Neutrophil (primary cell): ENCODE measurements around the gene OVOL2.

Source experiments
- H3K27ac ChIP-seq: fragments of 200-600 bp; sonication (generic); 2 replicates; pipeline ENCODE4 v1.5.1; 2016; ENCODE audit warnings: mild to moderate bottlenecking, moderate library complexity
- H3K27me3 ChIP-seq: fragments of 200-600 bp; sonication (generic); 2 replicates; pipeline ENCODE4 v1.6.0; 2016; ENCODE audit warnings: mild to moderate bottlenecking
- H3K36me3 ChIP-seq: fragments of 200-600 bp; sonication (generic); 2 replicates; pipeline ENCODE4 v1.5.1; 2017
- H3K4me1 ChIP-seq, 2 experiments: fragments of 200-600 bp in 1 of 2; sonication (generic) in 1 of 2; 1 replicate in 1 of 2; 2 replicates in 1 of 2; pipeline versions ENCODE4 v1.5.1 to v1.6.1; 2013 to 2016; ENCODE audit warnings: low read depth in 1 of 2, low read length in 1 of 2, mild to moderate bottlenecking in 1 of 2, moderate library complexity in 1 of 2; ENCODE audit not compliant: control insufficient read depth in 1 of 2, insufficient read depth in 1 of 2
- H3K4me3 ChIP-seq, 2 experiments: fragments of 200-600 bp in 1 of 2; sonication (generic) in 1 of 2; 1 replicate in 1 of 2; 2 replicates in 1 of 2; pipeline ENCODE4 v1.5.1; 2013 to 2016; ENCODE audit warnings: low read depth in 1 of 2, low read length in 1 of 2, mild to moderate bottlenecking in 1 of 2, moderate library complexity in 1 of 2
- H3K9me3 ChIP-seq: fragments of 200-600 bp; sonication (generic); 2 replicates; pipeline ENCODE4 v1.5.1; 2016
- CTCF ChIP-seq: fragments of 200-600 bp; sonication (generic); IDR thresholded peaks from 2 replicates; pipeline ENCODE4 v1.5.1; 2016; ENCODE audit warnings: antibody characterized with exemption

Gene OVOL2

DNA sequence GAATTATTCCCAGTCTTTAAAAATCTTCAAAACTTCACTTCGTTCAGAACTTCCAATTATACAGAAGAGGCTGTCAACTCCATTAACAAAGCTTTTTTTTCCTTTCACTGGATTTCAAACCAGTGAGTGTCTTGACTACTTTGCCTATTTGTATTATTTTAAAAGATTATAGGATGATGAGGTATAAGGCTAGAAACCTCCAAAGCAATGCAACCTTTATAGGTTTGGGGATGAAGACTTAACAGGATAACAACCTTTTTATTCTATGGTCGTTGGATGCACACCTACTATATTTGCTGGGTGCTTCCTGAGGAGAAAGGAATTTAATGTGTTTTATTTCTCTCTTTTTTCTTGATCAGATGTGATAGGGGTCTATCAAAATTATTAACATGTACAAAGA, 1.9 kb upstream of the OVOL2 start:
- Histone ChIP-seq H3K36me3 (no peaks in the 10 kb centered on the region), H3K9me3 (no peaks in the 10 kb centered on the region), H3K4me1 (peaks cover 17 to 24% of the 10 kb centered on the region in 2 experiments), H3K27me3 (peaks cover 100% of the 10 kb centered on the region), H3K4me3 (no peak overlapping the region), H3K27ac (no peak overlapping the region)
- TF ChIP-seq CTCF = no peak

DNA sequence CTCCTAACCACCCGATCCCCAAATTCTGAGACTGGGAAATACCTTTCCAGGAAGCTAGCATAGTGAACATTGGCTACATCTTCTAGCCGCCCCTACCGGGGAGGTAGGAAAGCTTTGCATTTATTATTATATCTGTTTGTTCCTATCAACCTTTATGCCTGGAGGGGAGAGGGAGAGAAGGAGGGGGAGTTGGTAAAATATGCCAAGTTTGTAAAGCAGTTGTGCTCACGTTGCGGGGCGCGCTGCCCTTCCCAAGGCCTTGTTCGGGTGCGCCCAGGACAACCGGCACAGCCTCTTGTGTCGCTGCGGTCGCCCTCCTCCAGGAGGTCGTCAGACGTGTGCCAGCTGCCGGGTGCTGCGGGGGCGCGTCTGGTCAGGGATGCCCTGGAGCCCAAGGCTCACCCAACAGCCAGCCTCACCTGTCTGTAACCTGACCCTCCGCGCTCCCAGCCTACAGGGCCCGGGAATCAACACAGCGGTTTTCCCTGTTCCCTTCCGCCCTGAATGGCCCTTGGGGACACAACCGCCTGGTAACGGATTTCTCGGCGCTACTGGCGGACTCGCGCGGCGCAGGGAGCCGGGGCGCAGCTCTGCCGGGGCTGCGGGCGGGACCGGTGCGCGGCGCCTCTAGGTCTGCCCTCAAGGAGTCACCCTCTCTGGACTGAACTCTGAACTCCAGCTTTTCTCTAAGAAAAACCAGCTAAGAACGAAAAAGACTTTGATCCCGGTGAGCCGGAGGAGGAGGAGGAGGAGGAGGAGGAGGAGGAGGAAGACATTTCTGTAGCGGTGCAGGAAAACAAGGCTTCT, 1.1 kb upstream of the OVOL2 start:
- Histone ChIP-seq H3K9me3 (no peaks in the 10 kb centered on the region), H3K4me1 (peaks cover 21 to 27% of the 10 kb centered on the region in 2 experiments), H3K36me3 (no peaks in the 10 kb centered on the region), H3K27me3 (peaks cover 100% of the 10 kb centered on the region), H3K27ac (no peak overlapping the region), H3K4me3 (no peak overlapping the region)
- no peak for TF ChIP-seq CTCF

GRCh38 chr20:18057994-18058349, 256 bp upstream of the OVOL2 start:
- no peaks in the 10 kb centered on the region for H3K36me3 ChIP-seq
- no peak for TF ChIP-seq CTCF
- no peak overlapping the region for H3K27ac ChIP-seq
- H3K4me3 ChIP-seq = no peak overlapping the region
- H3K9me3 ChIP-seq = no peaks in the 10 kb centered on the region
- H3K27me3 ChIP-seq = peaks cover 93% of the 10 kb centered on the region
- peaks cover 30 to 36% of the 10 kb centered on the region in 2 experiments for H3K4me1 ChIP-seq

DNA sequence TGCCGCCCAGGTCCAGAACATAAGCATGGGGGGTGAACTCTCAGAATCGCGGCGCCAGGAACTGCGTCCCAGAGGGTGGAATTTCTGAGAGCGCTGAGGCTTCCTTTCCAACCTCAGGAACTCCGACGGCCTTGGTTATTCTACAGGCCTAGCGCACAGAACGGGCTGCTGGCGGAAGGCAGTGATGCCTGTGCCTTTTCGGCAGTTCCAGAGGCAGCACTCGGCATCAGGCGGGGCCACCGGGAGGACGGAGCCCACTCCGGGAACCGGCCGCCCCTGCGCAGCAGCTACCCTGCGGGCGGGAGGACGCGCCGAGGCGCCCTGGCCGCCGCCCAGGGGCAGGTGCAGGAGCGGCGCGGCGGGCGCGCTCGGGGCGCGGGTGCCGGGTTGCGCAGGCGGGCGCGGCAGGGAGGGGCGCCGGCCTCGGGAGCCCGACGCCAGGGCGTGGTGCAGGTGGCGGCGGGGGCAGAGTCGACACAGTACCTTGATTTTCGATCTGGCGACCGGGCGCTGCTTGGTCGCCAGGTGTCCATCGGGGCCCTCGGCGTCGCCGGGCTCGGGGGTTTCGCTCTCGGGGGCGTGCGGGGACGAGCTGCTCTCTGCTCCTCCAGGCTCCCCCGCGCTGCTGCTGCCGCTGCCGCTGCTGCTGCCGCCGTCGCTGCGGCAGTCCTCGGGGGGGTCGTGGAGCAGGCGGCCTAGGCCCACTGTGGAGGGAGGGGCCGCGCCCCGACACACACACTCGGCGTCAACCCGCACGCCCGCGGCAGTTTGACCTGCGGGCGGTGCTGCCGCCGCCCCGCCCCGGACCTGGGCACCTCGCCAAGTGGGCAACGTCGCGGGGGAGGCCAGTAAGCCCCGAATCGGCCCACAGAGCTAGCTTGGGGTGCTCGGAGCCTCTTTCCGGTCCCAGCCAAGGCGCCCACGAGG, 1.3 kb downstream of the OVOL2 start:
- Histone ChIP-seq H3K27me3 (peaks cover 77% of the 10 kb centered on the region), H3K36me3 (no peaks in the 10 kb centered on the region), H3K4me3 (peak overlapping the region; percentile 45 to 68), H3K27ac (no peak overlapping the region), H3K9me3 (no peaks in the 10 kb centered on the region), H3K4me1 (peaks cover 30 to 38% of the 10 kb centered on the region in 2 experiments)
- no peak for TF ChIP-seq CTCF

DNA sequence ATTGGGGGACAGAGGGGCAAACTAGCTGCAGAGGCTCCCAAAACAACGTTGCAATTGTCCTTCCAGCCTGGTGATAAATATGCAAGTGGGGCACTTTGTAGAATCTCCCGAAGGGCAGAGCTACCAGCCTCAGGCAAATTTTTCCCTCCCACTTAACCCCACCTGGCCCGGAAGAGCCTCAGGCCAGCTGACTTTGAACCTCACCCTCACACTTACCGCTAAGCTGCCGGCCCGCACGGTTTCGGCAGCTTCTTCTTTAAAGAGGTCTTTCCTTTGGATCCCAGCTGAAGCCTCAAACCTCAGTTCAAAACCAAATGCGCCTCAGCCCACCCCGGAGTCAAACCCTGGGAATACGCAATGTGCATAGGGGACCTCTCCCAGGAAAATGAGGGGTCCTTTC, 2.5 kb downstream of the OVOL2 start:
- Histone ChIP-seq H3K9me3 (no peaks in the 10 kb centered on the region), H3K4me3 (no peak overlapping the region), H3K27ac (no peak overlapping the region), H3K27me3 (peaks cover 65% of the 10 kb centered on the region), H3K36me3 (no peaks in the 10 kb centered on the region), H3K4me1 (peaks cover 30 to 38% of the 10 kb centered on the region in 2 experiments)
- no peak for TF ChIP-seq CTCF
